Liver (tissue), 9 donors: ENCODE measurements around the gene EFNA2. TPM values are rescaled to one million over a fixed set of nuclear protein-coding genes. Genes with fewer than 3 reads are reported as not detected.

Source experiments
- DNase-seq: peaks from one replicate; pipeline ENCODE4 v3.0.0-alpha.2; 2017; ENCODE audit warnings: low spot score
- H3K27ac ChIP-seq, 2 donors: one replicate each; pipeline ENCODE4 v1.7.0; 2013; ENCODE audit warnings: inconsistent platforms in 2 of 2, low read length in 2 of 2, control low read depth in 1 of 2, low read depth in 1 of 2, mild to moderate bottlenecking in 1 of 2
- H3K27me3 ChIP-seq, 4 donors: one replicate each; pipeline versions ENCODE4 v1.6.1 to v1.7.0; 2013; ENCODE audit warnings: low read length in 3 of 4, inconsistent platforms in 1 of 4, mild to moderate bottlenecking in 1 of 4, moderate library complexity in 1 of 4; ENCODE audit not compliant: control insufficient read depth in 4 of 4, insufficient read depth in 4 of 4
- H3K36me3 ChIP-seq, 4 donors: one replicate each; pipeline versions ENCODE4 v1.6.1 to v1.7.0; 2013; ENCODE audit warnings: low read length in 3 of 4, mild to moderate bottlenecking in 3 of 4, low read depth in 1 of 4, moderate library complexity in 1 of 4; ENCODE audit not compliant: control insufficient read depth in 4 of 4, insufficient read depth in 3 of 4
- H3K4me1 ChIP-seq, 4 donors: one replicate each; pipeline versions ENCODE4 v1.6.1 to v1.7.0; 2013; ENCODE audit warnings: low read length in 3 of 4, mild to moderate bottlenecking in 3 of 4, moderate library complexity in 1 of 4; ENCODE audit not compliant: control insufficient read depth in 4 of 4, insufficient read depth in 4 of 4
- H3K4me3 ChIP-seq, 3 donors: one replicate each; pipeline versions ENCODE4 v1.6.1 to v1.7.0; 2013; ENCODE audit warnings: low read length in 3 of 3, control low read depth in 1 of 3, low read depth in 1 of 3, mild to moderate bottlenecking in 1 of 3
- H3K9ac ChIP-seq, 2 donors: one replicate each; pipeline ENCODE4 v1.7.0; 2013; ENCODE audit warnings: low read length in 2 of 2, mild to moderate bottlenecking in 2 of 2, moderate library complexity in 2 of 2, control low read depth in 1 of 2, low read depth in 1 of 2
- H3K9me3 ChIP-seq, 4 donors: one replicate each; pipeline versions ENCODE4 v1.6.1 to v1.7.0; 2013; ENCODE audit warnings: low read length in 3 of 4; ENCODE audit not compliant: control insufficient read depth in 4 of 4
- EGR1 ChIP-seq, 2 donors: IDR thresholded peaks; 2 replicates each; pipeline ENCODE4 v1.6.1; 2016 to 2018; ENCODE audit warnings: antibody characterized with exemption in 2 of 2, low read depth in 2 of 2
- FOXA1 ChIP-seq: IDR thresholded peaks from 2 replicates; pipeline ENCODE4 v1.6.1; 2016; ENCODE audit warnings: antibody characterized with exemption
- FOXA2 ChIP-seq: IDR thresholded peaks from 2 replicates; pipeline ENCODE4 v1.6.1; 2016; ENCODE audit warnings: antibody characterized with exemption
- GABPA ChIP-seq, 2 donors: IDR thresholded peaks in 1 of 2; conservative IDR thresholded peaks in 1 of 2; 2 replicates each; pipeline ENCODE4 v1.6.1; 2016; ENCODE audit warnings: antibody characterized with exemption in 2 of 2, mild to moderate bottlenecking in 1 of 2, moderate library complexity in 1 of 2
- HNF4A ChIP-seq, 2 donors: conservative IDR thresholded peaks; 2 replicates each; pipeline ENCODE4 v1.6.1; 2016; ENCODE audit warnings: antibody characterized with exemption in 2 of 2, mild to moderate bottlenecking in 2 of 2
- JUND ChIP-seq, 2 donors: IDR thresholded peaks; 2 replicates each; pipeline ENCODE4 v1.6.1; 2016; ENCODE audit warnings: antibody characterized with exemption in 2 of 2
- RAD21 ChIP-seq, 2 donors: IDR thresholded peaks; 2 replicates each; pipeline ENCODE4 v1.6.1; 2016; ENCODE audit warnings: antibody characterized with exemption in 2 of 2, mild to moderate bottlenecking in 2 of 2
- RXRA ChIP-seq, 2 donors: IDR thresholded peaks; 2 replicates each; pipeline ENCODE4 v1.6.1; 2017 to 2018; ENCODE audit warnings: antibody characterized with exemption in 2 of 2, mild to moderate bottlenecking in 1 of 2
- TAF1 ChIP-seq: conservative IDR thresholded peaks from 2 replicates; pipeline ENCODE4 v1.6.1; 2016; ENCODE audit warnings: antibody characterized with exemption, mild to moderate bottlenecking
- YY1 ChIP-seq: IDR thresholded peaks from 2 replicates; pipeline ENCODE4 v1.6.1; 2016; ENCODE audit warnings: antibody characterized with exemption, mild to moderate bottlenecking
- WGBS: extraction: QIAGEN DNeasy Blood & Tissue Kit; methylation state at CpG from one replicate; pipeline ENCODE4 v1.1.7; 2013; 5-methylcytosine and 5-hydroxymethylcytosine counted together
- polyA plus RNA-seq, 2 donors: library from polyadenylated mRNA; stranded (reverse) in 1 of 2; unstranded in 1 of 2; fragments of 200-250 nt in 1 of 2; fragments of >200 nt in 1 of 2; fragmentation: Nextera tagmentation in 1 of 2; extraction: Ambion mirVana in 1 of 2; gene quantifications; one replicate each; pipeline versions ENCODE4 v1.2.1 to v1.2.3, GENCODE V29; 2013 to 2015
- total RNA-seq, 2 donors: library from RNA; depleted of rRNA; stranded (reverse); fragments of >200 nt; gene quantifications; one replicate each; pipeline ENCODE4 v1.2.3, GENCODE V29; 2014
- TF ChIP-seq, protein P1 (sequence below): IDR thresholded peaks from 2 replicates; pipeline ENCODE4 v1.6.1; 2016; ENCODE audit warnings: antibody characterized with exemption
- TF ChIP-seq, protein P2 (sequence below): fragments of 150-350 bp; IDR thresholded peaks from 2 replicates; pipeline ENCODE4 v1.5.1; 2017; ENCODE audit warnings: improper control_type of control experiment, low read depth, low read length; ENCODE audit not compliant: missing input control
- TF ChIP-seq, protein P3 (sequence below): IDR thresholded peaks from 2 replicates; pipeline ENCODE4 v1.6.1; 2016; ENCODE audit warnings: antibody characterized with exemption
- TF ChIP-seq, protein P4 (sequence below): IDR thresholded peaks from 2 replicates; pipeline ENCODE4 v1.6.1; 2016; ENCODE audit warnings: antibody characterized with exemption
- TF ChIP-seq, protein P5 (sequence below): IDR thresholded peaks from 2 replicates; pipeline ENCODE4 v1.6.1; 2016; ENCODE audit warnings: antibody characterized with exemption, mild to moderate bottlenecking
- donor health status: healthy.
- donor health status: healthy.
- donor health status: healthy.
- donor health status: healthy.
- donor health status: healthy.

Gene EFNA2
- total and polyA plus RNA-seq, 4 donors = 0.98 to 9.8 (median 4.3) TPM

DNA sequence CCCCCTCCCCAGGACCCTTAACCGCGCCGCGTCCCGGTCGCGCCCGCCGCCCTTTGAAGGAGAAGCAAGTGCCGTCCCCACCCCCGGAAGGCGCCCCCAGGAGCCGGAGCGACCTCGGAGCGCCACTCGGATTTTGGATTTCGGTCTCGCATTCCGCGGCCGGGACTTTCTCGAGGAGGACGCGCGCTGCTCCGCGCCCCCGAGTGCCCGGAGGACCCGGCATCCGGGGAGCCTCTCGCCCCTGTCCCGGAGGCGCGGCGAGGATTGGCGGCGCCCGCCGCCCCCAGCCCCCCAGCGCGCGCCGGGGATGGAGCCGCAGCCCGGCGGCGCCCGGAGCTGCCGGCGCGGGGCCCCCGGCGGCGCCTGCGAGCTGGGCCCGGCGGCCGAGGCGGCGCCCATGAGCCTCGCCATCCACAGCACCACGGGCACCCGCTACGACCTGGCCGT is 35.7 kb upstream of the EFNA2 start:
- Histone ChIP-seq H3K27ac (peak overlapping the region; percentile 46 to 58), H3K4me3 (peak overlapping the region; percentile 55 to 75 (median 75)), H3K9me3 (no peaks in the 10 kb centered on the region), H3K4me1 (peaks cover 25 to 66% (median 45%) of the 10 kb centered on the region in 4 donors), H3K27me3 (no peaks in the 10 kb centered on the region), H3K9ac (no peak overlapping the region), H3K36me3 (peaks cover 4 to 15% (median 6%) of the 10 kb centered on the region in 4 donors)
- no peak for TF ChIP-seq YY1
- TF ChIP-seq GABPA (IDR thresholded peaks at IDR 0.05 in 1 of 2, conservative IDR thresholded peaks at IDR 0.05 in 1 of 2) = no peak
- TF ChIP-seq, protein P1, sequence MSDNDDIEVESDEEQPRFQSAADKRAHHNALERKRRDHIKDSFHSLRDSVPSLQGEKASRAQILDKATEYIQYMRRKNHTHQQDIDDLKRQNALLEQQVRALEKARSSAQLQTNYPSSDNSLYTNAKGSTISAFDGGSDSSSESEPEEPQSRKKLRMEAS = no peak
- no peak for TF ChIP-seq JUND (IDR thresholded peaks at IDR 0.05)
- TF ChIP-seq, protein P2, sequence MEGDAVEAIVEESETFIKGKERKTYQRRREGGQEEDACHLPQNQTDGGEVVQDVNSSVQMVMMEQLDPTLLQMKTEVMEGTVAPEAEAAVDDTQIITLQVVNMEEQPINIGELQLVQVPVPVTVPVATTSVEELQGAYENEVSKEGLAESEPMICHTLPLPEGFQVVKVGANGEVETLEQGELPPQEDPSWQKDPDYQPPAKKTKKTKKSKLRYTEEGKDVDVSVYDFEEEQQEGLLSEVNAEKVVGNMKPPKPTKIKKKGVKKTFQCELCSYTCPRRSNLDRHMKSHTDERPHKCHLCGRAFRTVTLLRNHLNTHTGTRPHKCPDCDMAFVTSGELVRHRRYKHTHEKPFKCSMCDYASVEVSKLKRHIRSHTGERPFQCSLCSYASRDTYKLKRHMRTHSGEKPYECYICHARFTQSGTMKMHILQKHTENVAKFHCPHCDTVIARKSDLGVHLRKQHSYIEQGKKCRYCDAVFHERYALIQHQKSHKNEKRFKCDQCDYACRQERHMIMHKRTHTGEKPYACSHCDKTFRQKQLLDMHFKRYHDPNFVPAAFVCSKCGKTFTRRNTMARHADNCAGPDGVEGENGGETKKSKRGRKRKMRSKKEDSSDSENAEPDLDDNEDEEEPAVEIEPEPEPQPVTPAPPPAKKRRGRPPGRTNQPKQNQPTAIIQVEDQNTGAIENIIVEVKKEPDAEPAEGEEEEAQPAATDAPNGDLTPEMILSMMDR = no peak
- no peak for TF ChIP-seq RAD21 (IDR thresholded peaks at IDR 0.05)
- no peak for TF ChIP-seq FOXA1
- TF ChIP-seq TAF1 = no peak
- TF ChIP-seq RXRA (IDR thresholded peaks at IDR 0.05) = no peak
- TF ChIP-seq EGR1 (IDR thresholded peaks at IDR 0.05; ENCODE audit: low read depth in 2 of 2) = no peak
- TF ChIP-seq, protein P3, sequence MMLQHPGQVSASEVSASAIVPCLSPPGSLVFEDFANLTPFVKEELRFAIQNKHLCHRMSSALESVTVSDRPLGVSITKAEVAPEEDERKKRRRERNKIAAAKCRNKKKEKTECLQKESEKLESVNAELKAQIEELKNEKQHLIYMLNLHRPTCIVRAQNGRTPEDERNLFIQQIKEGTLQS = no peak
- no peak for TF ChIP-seq HNF4A (conservative IDR thresholded peaks at IDR 0.05)
- TF ChIP-seq, protein P4, sequence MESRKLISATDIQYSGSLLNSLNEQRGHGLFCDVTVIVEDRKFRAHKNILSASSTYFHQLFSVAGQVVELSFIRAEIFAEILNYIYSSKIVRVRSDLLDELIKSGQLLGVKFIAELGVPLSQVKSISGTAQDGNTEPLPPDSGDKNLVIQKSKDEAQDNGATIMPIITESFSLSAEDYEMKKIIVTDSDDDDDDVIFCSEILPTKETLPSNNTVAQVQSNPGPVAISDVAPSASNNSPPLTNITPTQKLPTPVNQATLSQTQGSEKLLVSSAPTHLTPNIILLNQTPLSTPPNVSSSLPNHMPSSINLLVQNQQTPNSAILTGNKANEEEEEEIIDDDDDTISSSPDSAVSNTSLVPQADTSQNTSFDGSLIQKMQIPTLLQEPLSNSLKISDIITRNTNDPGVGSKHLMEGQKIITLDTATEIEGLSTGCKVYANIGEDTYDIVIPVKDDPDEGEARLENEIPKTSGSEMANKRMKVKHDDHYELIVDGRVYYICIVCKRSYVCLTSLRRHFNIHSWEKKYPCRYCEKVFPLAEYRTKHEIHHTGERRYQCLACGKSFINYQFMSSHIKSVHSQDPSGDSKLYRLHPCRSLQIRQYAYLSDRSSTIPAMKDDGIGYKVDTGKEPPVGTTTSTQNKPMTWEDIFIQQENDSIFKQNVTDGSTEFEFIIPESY = no peak
- no peak for TF ChIP-seq FOXA2
- TF ChIP-seq, protein P5, sequence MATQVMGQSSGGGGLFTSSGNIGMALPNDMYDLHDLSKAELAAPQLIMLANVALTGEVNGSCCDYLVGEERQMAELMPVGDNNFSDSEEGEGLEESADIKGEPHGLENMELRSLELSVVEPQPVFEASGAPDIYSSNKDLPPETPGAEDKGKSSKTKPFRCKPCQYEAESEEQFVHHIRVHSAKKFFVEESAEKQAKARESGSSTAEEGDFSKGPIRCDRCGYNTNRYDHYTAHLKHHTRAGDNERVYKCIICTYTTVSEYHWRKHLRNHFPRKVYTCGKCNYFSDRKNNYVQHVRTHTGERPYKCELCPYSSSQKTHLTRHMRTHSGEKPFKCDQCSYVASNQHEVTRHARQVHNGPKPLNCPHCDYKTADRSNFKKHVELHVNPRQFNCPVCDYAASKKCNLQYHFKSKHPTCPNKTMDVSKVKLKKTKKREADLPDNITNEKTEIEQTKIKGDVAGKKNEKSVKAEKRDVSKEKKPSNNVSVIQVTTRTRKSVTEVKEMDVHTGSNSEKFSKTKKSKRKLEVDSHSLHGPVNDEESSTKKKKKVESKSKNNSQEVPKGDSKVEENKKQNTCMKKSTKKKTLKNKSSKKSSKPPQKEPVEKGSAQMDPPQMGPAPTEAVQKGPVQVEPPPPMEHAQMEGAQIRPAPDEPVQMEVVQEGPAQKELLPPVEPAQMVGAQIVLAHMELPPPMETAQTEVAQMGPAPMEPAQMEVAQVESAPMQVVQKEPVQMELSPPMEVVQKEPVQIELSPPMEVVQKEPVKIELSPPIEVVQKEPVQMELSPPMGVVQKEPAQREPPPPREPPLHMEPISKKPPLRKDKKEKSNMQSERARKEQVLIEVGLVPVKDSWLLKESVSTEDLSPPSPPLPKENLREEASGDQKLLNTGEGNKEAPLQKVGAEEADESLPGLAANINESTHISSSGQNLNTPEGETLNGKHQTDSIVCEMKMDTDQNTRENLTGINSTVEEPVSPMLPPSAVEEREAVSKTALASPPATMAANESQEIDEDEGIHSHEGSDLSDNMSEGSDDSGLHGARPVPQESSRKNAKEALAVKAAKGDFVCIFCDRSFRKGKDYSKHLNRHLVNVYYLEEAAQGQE = no peak
- DNase-seq = no peak
- WGBS = under 1% methylated on average over 67 of the region's 67 CpGs
